Spleen (tissue), 7 donors: ENCODE measurements around the gene STRADB.

ENCODE experiments used
- POLR2A ChIP-seq, 3 donors: fragments of 450-650 bp; IDR thresholded peaks; one replicate each; pipeline ENCODE4 v1.5.1; 2017; ENCODE audit warnings: antibody characterized with exemption in 3 of 3, mild to moderate bottlenecking in 1 of 3
- TF ChIP-seq, protein P1 (sequence below), 11 experiments: fragments of 200-600 bp in 7 of 11; fragments of 450-650 bp in 4 of 11; sonication (generic) in 4 of 11; IDR thresholded peaks in 8 of 11; conservative IDR thresholded peaks in 3 of 11; 1 replicate in 7 of 11; 2 replicates in 4 of 11; pipeline versions ENCODE4 v1.4.0 to v1.8.0; 2016 to 2021; ENCODE audit warnings: antibody characterized with exemption in 11 of 11, inconsistent platforms in 4 of 11, mild to moderate bottlenecking in 1 of 11
- donor health status: DM: no; HTN: no; CAD: no; lungs with moderate emphysema.
- donor health status: DM: no; HTN: no; CAD: no.
- donor health status: DM: no; HTN: no; CAD: no.

DNA sequence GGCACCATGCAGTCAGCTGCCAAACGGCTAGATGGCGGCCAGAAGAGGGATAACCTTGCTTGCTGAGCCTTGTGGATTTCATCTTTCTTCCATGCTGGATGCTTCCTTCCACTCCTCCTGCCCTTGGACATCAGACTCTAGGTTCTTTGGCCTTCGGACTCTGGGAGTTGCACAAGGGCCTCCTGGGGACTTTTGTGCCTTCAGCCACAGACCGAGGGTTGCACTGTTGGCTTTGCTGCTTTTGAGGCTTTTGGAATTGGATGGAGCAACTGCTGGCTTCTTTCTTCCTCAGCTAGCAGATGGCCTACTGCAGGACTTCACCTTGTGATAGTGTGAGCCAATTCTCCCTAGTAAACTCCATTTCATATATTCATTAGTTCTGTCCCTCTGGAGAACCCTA lies 31.0 kb downstream of the STRADB start:
- TF ChIP-seq, protein P1, sequence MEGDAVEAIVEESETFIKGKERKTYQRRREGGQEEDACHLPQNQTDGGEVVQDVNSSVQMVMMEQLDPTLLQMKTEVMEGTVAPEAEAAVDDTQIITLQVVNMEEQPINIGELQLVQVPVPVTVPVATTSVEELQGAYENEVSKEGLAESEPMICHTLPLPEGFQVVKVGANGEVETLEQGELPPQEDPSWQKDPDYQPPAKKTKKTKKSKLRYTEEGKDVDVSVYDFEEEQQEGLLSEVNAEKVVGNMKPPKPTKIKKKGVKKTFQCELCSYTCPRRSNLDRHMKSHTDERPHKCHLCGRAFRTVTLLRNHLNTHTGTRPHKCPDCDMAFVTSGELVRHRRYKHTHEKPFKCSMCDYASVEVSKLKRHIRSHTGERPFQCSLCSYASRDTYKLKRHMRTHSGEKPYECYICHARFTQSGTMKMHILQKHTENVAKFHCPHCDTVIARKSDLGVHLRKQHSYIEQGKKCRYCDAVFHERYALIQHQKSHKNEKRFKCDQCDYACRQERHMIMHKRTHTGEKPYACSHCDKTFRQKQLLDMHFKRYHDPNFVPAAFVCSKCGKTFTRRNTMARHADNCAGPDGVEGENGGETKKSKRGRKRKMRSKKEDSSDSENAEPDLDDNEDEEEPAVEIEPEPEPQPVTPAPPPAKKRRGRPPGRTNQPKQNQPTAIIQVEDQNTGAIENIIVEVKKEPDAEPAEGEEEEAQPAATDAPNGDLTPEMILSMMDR (IDR thresholded peaks at IDR 0.05 in 8 of 11, conservative IDR thresholded peaks at IDR 0.05 in 3 of 11), result no peak
- TF ChIP-seq POLR2A (IDR thresholded peaks at IDR 0.05), result no peak
